Measurements from ENCODE around the gene PTBP1. TPM values are rescaled to one million over a fixed set of nuclear protein-coding genes. Genes with fewer than 3 reads are reported as not detected.

Gene PTBP1
- polyA plus RNA-seq, 1 donor from 2014 or later: 27.3 TPM

GRCh38 chr19:850221-850978, 53.1 kb downstream of the PTBP1 start:
- Histone ChIP-seq H3K9me3 (ENCODE audit: low read length) (no peaks in the 10 kb centered on the region), H3K27me3 (ENCODE audit: insufficient read depth, low read depth, low read length) (no peaks in the 10 kb centered on the region), H2AFZ (ENCODE audit: low read depth, low read length) (no peak overlapping the region), H3K9me2 (ENCODE audit: insufficient read depth, low read length) (no peaks in the 10 kb centered on the region), H3K36me3 (ENCODE audit: insufficient read depth, low read length) (no peaks in the 10 kb centered on the region), H3F3A (ENCODE audit: insufficient read depth, low read length, poor library complexity, severe bottlenecking) (no peaks in the 10 kb centered on the region), H3K79me2 (replicated peaks; ENCODE audit: insufficient read depth, low read length) (no peaks in the 10 kb centered on the region), H3K9ac (ENCODE audit: low read length) (no peak overlapping the region), H4K20me1 (ENCODE audit: insufficient read depth) (no peaks in the 10 kb centered on the region), H3K4me3 (ENCODE audit: low read length) (no peak overlapping the region), H3K4me2 (ENCODE audit: low read length) (no peak overlapping the region), H3K27ac (ENCODE audit: low read length) (no peak overlapping the region)
- no peak for TF ChIP-seq TAF1 (IDR thresholded peaks at IDR 0.05; ENCODE audit: low read depth)

- Histone ChIP-seq H3K4me2 (ENCODE audit: low read length) (no peak overlapping the region), H3K9me3 (ENCODE audit: low read length) (no peaks in the 10 kb centered on the region), H4K20me1 (ENCODE audit: insufficient read depth) (no peaks in the 10 kb centered on the region), H3K36me3 (ENCODE audit: insufficient read depth, low read length) (no peaks in the 10 kb centered on the region), H3K9me2 (ENCODE audit: insufficient read depth, low read length) (no peaks in the 10 kb centered on the region), H3F3A (ENCODE audit: insufficient read depth, low read length, poor library complexity, severe bottlenecking) (no peaks in the 10 kb centered on the region), H3K4me3 (ENCODE audit: low read length) (no peak overlapping the region), H3K27me3 (ENCODE audit: insufficient read depth, low read depth, low read length) (no peaks in the 10 kb centered on the region), H3K27ac (ENCODE audit: low read length) (no peak overlapping the region), H3K9ac (ENCODE audit: low read length) (no peak overlapping the region), H3K79me2 (replicated peaks; ENCODE audit: insufficient read depth, low read length) (no peaks in the 10 kb centered on the region), H2AFZ (ENCODE audit: low read depth, low read length) (no peak overlapping the region)
- TF ChIP-seq REST (IDR thresholded peaks at IDR 0.05; ENCODE audit: borderline replicate concordance): no peak
- TF ChIP-seq POLR2AphosphoS5 (IDR thresholded peaks at IDR 0.05): no peak
- TF ChIP-seq SMC3 (conservative IDR thresholded peaks at IDR 0.05; ENCODE audit: poor library complexity): no peak
- TF ChIP-seq MXI1 (conservative IDR thresholded peaks at IDR 0.05; ENCODE audit: poor library complexity, severe bottlenecking): no peak
- no peak for TF ChIP-seq EP300 (conservative IDR thresholded peaks at IDR 0.05; ENCODE audit: poor library complexity, severe bottlenecking)
- no peak for TF ChIP-seq CTCF (IDR thresholded peaks at IDR 0.05; ENCODE audit: poor library complexity, severe bottlenecking)
- no peak for TF ChIP-seq EZH2 (IDR thresholded peaks at IDR 0.05; ENCODE audit: borderline replicate concordance, insufficient read depth, low read length, poor library complexity, severe bottlenecking)
- TF ChIP-seq TAF1 (IDR thresholded peaks at IDR 0.05; ENCODE audit: low read depth): no peak
- no peak for TF ChIP-seq RAD21 (conservative IDR thresholded peaks at IDR 0.05)
Observed at GRCh38 chr19:850979-851335, 53.7 kb downstream of the PTBP1 start.
